ENCODE results near the gene BCL7A.

- TF ChIP-seq EZH2 (IDR thresholded peaks at IDR 0.05): no peak
- no peak for TF ChIP-seq POLR2AphosphoS5 (IDR thresholded peaks at IDR 0.05; ENCODE audit: borderline replicate concordance, low read depth, low read length)
- no peak for TF ChIP-seq FOXP2 (optimal IDR thresholded peaks at IDR 0.05; ENCODE audit: control extremely low read depth, extremely low read length, insufficient read depth)
Measured at GRCh38 chr12:122094137-122094734, 72.6 kb downstream of the BCL7A start.

All from SK-N-MC (cell line).